Activated T-cell treated with anti-CD3 and anti-CD28 coated beads, Interleukin-2, amount 50 U/mL, for 1 hour (primary cell): ENCODE measurements around the gene SLA2.
"Not testable (repeated sequence)": the region's sequence is repeated elsewhere in the genome, so short reads cannot be mapped to it uniquely, and the experiment has no call there.

Experiments used
- DNase-seq: peaks from one replicate; pipeline ENCODE4 v3.0.0-alpha.2; 2020

SLA2 gene

GRCh38 chr20:36644706-36645095, 1.3 kb downstream of the SLA2 start:
- DNase-seq, result peak; percentile 38

GRCh38 chr20:36644032-36644705, 1.8 kb downstream of the SLA2 start:
- peak; percentile 69 for DNase-seq

- no peak for DNase-seq
These were observed 3.9 kb downstream of the SLA2 start for GRCh38 chr20:36642136-36642535.

GRCh38 chr20:36641506-36641843, 4.5 kb downstream of the SLA2 start:
- DNase-seq, result no peak

- DNase-seq, result not testable (repeated sequence)
These were observed 7.1 kb downstream of the SLA2 start for GRCh38 chr20:36638876-36639400.

- no peak for DNase-seq
These were observed 11.7 kb downstream of the SLA2 start for GRCh38 chr20:36634342-36634741.

GRCh38 chr20:36633285-36633772, 12.7 kb downstream of the SLA2 start:
- DNase-seq, result no peak

GRCh38 chr20:36632487-36633284, 13.3 kb downstream of the SLA2 start:
- no peak for DNase-seq

- no peak for DNase-seq
These were observed 13.9 kb downstream of the SLA2 start for GRCh38 chr20:36632147-36632486.

GRCh38 chr20:36631646-36632045, 14.3 kb downstream of the SLA2 start:
- no peak for DNase-seq

- DNase-seq, result peak; percentile 50
These were observed 16.0 kb downstream of the SLA2 start for GRCh38 chr20:36629719-36630681.

GRCh38 chr20:36628076-36628475, 17.9 kb downstream of the SLA2 start:
- no peak for DNase-seq

- DNase-seq, result no peak
These were observed 21.1 kb downstream of the SLA2 start for GRCh38 chr20:36624944-36625324.

GRCh38 chr20:36624068-36624943, 21.7 kb downstream of the SLA2 start:
- no peak for DNase-seq

GRCh38 chr20:36623444-36623843, 22.6 kb downstream of the SLA2 start:
- DNase-seq, result no peak

- no peak for DNase-seq
These were observed 25.1 kb downstream of the SLA2 start for GRCh38 chr20:36620917-36621316.

- DNase-seq, result no peak
These were observed 31.0 kb downstream of the SLA2 start for GRCh38 chr20:36614781-36615557.

- DNase-seq, result no peak
These were observed 32.0 kb downstream of the SLA2 start for GRCh38 chr20:36613974-36614373.

- no peak for DNase-seq
These were observed 34.4 kb downstream of the SLA2 start for GRCh38 chr20:36611625-36612024.

GRCh38 chr20:36608388-36608728, 37.6 kb downstream of the SLA2 start:
- not testable (repeated sequence) for DNase-seq
